Peyer's patch (tissue), 4 donors: ENCODE results near the gene FURIN.

Experiments
- CTCF ChIP-seq, 6 experiments: fragments of 450-650 bp in 4 of 6; fragments of 200-600 bp in 2 of 6; sonication (generic) in 1 of 6; IDR thresholded peaks; one replicate each; pipeline ENCODE4 v1.5.1; 2017 to 2019; ENCODE audit warnings: antibody characterized with exemption in 6 of 6, mild to moderate bottlenecking in 3 of 6, moderate library complexity in 1 of 6
- POLR2A ChIP-seq, 2 donors: fragments of 450-650 bp; IDR thresholded peaks; one replicate each; pipeline ENCODE4 v1.5.1; 2017; ENCODE audit warnings: antibody characterized with exemption in 2 of 2, mild to moderate bottlenecking in 2 of 2, moderate library complexity in 2 of 2

- no peak for TF ChIP-seq CTCF (IDR thresholded peaks at IDR 0.05)
- TF ChIP-seq POLR2A (IDR thresholded peaks at IDR 0.05): no peak
These were observed 5.7 kb downstream of the FURIN start for GRCh38 chr15:90873998-90874605.
